Esophagus squamous epithelium (tissue), 5 donors: ENCODE measurements around the gene MOXD1. TPM values are rescaled to one million over a fixed set of nuclear protein-coding genes. Genes with fewer than 3 reads are reported as not detected.

Experiments used
- DNase-seq: peaks from one replicate; lab custom pipeline; 2025; lab: John Stamatoyannopoulos, UW
- H3K27ac ChIP-seq, 4 donors: fragments of 200-600 bp; sonication (generic); one replicate each; pipeline ENCODE4 v1.5.1; 2016 to 2019; ENCODE audit warnings: mild to moderate bottlenecking in 1 of 4
- H3K27me3 ChIP-seq, 4 donors: fragments of 200-600 bp; sonication (generic); 1 replicate in 3 of 4; 2 replicates in 1 of 4; pipeline versions ENCODE4 v1.5.1 to v1.6.0; 2017 to 2021; ENCODE audit warnings: antibody characterized with exemption in 1 of 4
- H3K36me3 ChIP-seq, 3 donors: fragments of 200-600 bp; sonication (generic); one replicate each; pipeline ENCODE4 v1.5.1; 2016 to 2019
- H3K4me1 ChIP-seq, 3 donors: fragments of 200-600 bp; sonication (generic); one replicate each; pipeline ENCODE4 v1.5.1; 2017 to 2019
- H3K4me3 ChIP-seq, 4 donors: fragments of 200-600 bp; sonication (generic); 1 replicate in 3 of 4; 2 replicates in 1 of 4; pipeline ENCODE4 v1.5.1; 2016 to 2019; ENCODE audit warnings: mild to moderate bottlenecking in 2 of 4, moderate library complexity in 1 of 4
- H3K9me3 ChIP-seq, 3 donors: fragments of 200-600 bp; sonication (generic); one replicate each; pipeline ENCODE4 v1.5.1; 2016 to 2019
- POLR2A ChIP-seq, 4 donors: fragments of 450-650 bp; IDR thresholded peaks; one replicate each; pipeline ENCODE4 v1.6.1; 2017; ENCODE audit warnings: antibody characterized with exemption in 4 of 4, mild to moderate bottlenecking in 4 of 4, moderate library complexity in 3 of 4
- WGBS, 2 donors: methylation state at CpG; one replicate each; pipeline ENCODE4 v1.1.5; 2018; 5-methylcytosine and 5-hydroxymethylcytosine counted together
- intact Hi-C: fragments of 100-400 bp; cut with DNase I; formaldehyde crosslinking; loops from one replicate; pipeline ENCODE4 v1.15.0; 2022
- total RNA-seq, 4 donors: library from RNA; depleted of rRNA; stranded (reverse); fragments of >200 nt; gene quantifications; one replicate each; pipeline ENCODE4 v1.1.0, GENCODE V29; 2016
- TF ChIP-seq, protein P1 (sequence below), 6 experiments: fragments of 450-650 bp in 4 of 6; fragments of 200-600 bp in 2 of 6; sonication (generic) in 2 of 6; IDR thresholded peaks; one replicate each; pipeline ENCODE4 v1.5.1; 2016 to 2019; ENCODE audit warnings: antibody characterized with exemption in 6 of 6, mild to moderate bottlenecking in 4 of 6, moderate library complexity in 4 of 6
- donor health status: DM: yes; HTN: yes; CAD: no.

The MOXD1 gene
- total RNA-seq, 4 donors from 2014 or later = 11.9 to 59.2 (median 25.0) TPM

DNA sequence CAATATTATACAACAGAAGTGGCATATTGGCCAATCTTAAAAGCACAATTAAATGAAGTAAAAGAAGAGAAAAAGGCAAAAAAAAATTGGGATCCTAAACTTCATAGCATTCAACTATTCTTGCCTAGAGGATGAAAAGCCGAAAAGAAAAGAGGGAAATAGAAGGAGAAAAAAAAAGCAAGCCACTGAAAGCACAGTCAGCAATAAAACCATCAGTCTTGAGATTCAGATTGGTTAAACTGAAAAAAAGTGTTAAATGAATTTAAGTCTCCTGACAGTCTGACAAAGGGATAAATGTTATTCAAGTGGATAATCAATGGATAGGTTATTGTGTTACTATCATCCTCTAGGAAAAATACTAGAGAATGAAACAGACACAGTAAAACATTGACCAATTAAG, 19.9 kb downstream of the MOXD1 start:
- 80 to 90% methylated on average over 1 of the region's 1 CpG for WGBS, 2 donors
- TF ChIP-seq POLR2A (IDR thresholded peaks at IDR 0.05) = no peak
- TF ChIP-seq, protein P1, sequence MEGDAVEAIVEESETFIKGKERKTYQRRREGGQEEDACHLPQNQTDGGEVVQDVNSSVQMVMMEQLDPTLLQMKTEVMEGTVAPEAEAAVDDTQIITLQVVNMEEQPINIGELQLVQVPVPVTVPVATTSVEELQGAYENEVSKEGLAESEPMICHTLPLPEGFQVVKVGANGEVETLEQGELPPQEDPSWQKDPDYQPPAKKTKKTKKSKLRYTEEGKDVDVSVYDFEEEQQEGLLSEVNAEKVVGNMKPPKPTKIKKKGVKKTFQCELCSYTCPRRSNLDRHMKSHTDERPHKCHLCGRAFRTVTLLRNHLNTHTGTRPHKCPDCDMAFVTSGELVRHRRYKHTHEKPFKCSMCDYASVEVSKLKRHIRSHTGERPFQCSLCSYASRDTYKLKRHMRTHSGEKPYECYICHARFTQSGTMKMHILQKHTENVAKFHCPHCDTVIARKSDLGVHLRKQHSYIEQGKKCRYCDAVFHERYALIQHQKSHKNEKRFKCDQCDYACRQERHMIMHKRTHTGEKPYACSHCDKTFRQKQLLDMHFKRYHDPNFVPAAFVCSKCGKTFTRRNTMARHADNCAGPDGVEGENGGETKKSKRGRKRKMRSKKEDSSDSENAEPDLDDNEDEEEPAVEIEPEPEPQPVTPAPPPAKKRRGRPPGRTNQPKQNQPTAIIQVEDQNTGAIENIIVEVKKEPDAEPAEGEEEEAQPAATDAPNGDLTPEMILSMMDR (IDR thresholded peaks at IDR 0.05) = no peak
- no peak overlapping the region for H3K27ac ChIP-seq
- intact Hi-C loops = no loop called here
- no peaks in the 10 kb centered on the region for H3K27me3 ChIP-seq
- no peak overlapping the region for H3K4me3 ChIP-seq
- no peak for DNase-seq
- no peaks in the 10 kb centered on the region for H3K9me3 ChIP-seq
- H3K4me1 ChIP-seq = no peaks in the 10 kb centered on the region
- no peaks in the 10 kb centered on the region for H3K36me3 ChIP-seq

- Histone ChIP-seq H3K9me3 (no peaks in the 10 kb centered on the region), H3K36me3 (no peaks in the 10 kb centered on the region), H3K4me3 (no peak overlapping the region), H3K27ac (no peak overlapping the region), H3K4me1 (no peaks in the 10 kb centered on the region), H3K27me3 (no peaks in the 10 kb centered on the region)
- WGBS, 2 donors = 50 to 51% methylated on average over 3 of the region's 3 CpGs
- intact Hi-C loops = no loop called here
- TF ChIP-seq POLR2A (IDR thresholded peaks at IDR 0.05) = no peak
- TF ChIP-seq, protein P1 (IDR thresholded peaks at IDR 0.05) = no peak
- DNase-seq = no peak
Measured at GRCh38 chr6:132380358-132381029, 20.8 kb downstream of the MOXD1 start.

- no peak for DNase-seq
- WGBS, 2 donors = 79 to 81% methylated on average over 4 of the region's 4 CpGs
- Histone ChIP-seq H3K9me3 (no peaks in the 10 kb centered on the region), H3K4me3 (no peak overlapping the region), H3K4me1 (no peaks in the 10 kb centered on the region), H3K36me3 (peaks cover 0 to 6% (median 0%) of the 10 kb centered on the region in 3 donors), H3K27me3 (no peaks in the 10 kb centered on the region), H3K27ac (no peak overlapping the region)
- TF ChIP-seq POLR2A (IDR thresholded peaks at IDR 0.05) = no peak
- TF ChIP-seq, protein P1 (IDR thresholded peaks at IDR 0.05) = no peak
- intact Hi-C loops = no loop called here
Measured at GRCh38 chr6:132369526-132369925, 31.7 kb downstream of the MOXD1 start.

DNA sequence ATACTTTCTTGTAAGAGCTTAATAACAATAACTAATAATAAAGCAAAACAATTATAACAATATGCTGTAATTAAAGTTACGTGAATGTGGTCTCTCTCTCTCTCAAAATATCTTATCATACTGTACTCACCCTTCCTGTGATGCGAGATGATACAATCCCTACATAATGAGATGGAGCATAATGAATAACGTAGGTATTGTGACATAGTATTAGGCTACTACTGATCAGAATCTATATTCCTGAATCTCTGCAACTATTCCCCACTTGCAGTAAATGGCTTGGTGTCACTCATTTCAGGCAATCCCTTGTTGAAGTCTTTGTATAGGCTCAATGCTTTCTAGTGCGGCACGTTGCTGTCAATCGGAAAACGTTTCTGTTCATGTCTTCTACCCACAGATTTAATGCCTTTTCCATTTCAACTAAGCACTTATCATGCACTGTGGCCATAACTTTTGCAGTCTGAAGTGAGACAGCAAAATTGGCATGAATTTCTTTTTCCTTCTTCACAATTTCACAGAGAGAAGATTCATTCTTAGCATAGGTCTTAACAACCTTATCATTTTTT, 32.3 kb downstream of the MOXD1 start:
- no peak overlapping the region for H3K4me3 ChIP-seq
- peaks cover 0 to 6% (median 0%) of the 10 kb centered on the region in 3 donors for H3K36me3 ChIP-seq
- TF ChIP-seq, protein P1 (IDR thresholded peaks at IDR 0.05) = no peak
- H3K27me3 ChIP-seq = no peaks in the 10 kb centered on the region
- no peaks in the 10 kb centered on the region for H3K4me1 ChIP-seq
- WGBS, 2 donors = 78 to 88% methylated on average over 7 of the region's 7 CpGs
- intact Hi-C loops = no loop called here
- no peaks in the 10 kb centered on the region for H3K9me3 ChIP-seq
- H3K27ac ChIP-seq = no peak overlapping the region
- DNase-seq = no peak

GRCh38 chr6:132365281-132365907, 35.9 kb downstream of the MOXD1 start:
- DNase-seq = no peak
- no peak overlapping the region for H3K27ac ChIP-seq
- no peaks in the 10 kb centered on the region for H3K4me1 ChIP-seq
- H3K9me3 ChIP-seq = no peaks in the 10 kb centered on the region
- 27 to 59% methylated on average over 4 of the region's 4 CpGs for WGBS, 2 donors
- no peaks in the 10 kb centered on the region for H3K36me3 ChIP-seq
- H3K27me3 ChIP-seq = no peaks in the 10 kb centered on the region
- TF ChIP-seq POLR2A (IDR thresholded peaks at IDR 0.05) = no peak
- TF ChIP-seq, protein P1 (IDR thresholded peaks at IDR 0.05) = no peak
- no peak overlapping the region for H3K4me3 ChIP-seq
- intact Hi-C loops = no loop called here
